ENCODE measurements around the gene PREX1. TPM values are rescaled to one million over a fixed set of nuclear protein-coding genes. Genes with fewer than 3 reads are reported as not detected.

The PREX1 gene
- polyA plus RNA-seq, 1 donor (not counting 4 experiments of a cell fraction or from before 2014, with no cell fraction given): 0.22 TPM

DNA sequence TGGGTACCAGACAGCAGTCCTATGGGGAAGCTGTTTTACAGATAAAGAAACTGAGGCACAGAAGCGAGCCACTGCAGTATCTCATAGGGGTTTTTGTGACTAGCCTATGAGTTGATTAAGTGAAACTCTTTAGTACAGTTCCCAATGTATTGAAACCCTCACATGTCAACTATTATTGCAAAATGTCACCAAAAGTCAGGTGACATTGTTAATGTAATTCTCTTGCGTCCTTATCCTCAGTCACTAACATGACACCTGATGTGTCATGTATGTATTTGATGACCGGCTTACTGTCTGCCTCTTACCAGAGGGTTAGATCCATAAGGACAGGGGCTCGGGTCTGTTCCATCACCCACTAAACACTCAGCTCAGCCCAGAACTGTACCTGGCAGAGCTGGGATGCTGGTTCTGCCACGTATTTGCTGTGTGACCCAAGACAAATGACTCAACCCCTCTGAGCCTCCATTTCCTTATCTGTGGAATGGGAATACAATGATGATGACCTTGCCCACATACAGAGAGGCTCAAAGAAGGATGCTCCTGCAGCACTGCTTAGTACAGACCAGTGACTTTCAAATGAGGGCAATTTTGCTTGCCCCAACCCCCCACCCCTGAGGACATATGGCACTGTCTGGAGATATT is 32.9 kb downstream of the PREX1 start:
- H3K27me3 ChIP-seq (ENCODE audit: control insufficient read depth, extremely low read depth, insufficient read depth, low read length): peaks cover 15% of the 10 kb centered on the region

DNA sequence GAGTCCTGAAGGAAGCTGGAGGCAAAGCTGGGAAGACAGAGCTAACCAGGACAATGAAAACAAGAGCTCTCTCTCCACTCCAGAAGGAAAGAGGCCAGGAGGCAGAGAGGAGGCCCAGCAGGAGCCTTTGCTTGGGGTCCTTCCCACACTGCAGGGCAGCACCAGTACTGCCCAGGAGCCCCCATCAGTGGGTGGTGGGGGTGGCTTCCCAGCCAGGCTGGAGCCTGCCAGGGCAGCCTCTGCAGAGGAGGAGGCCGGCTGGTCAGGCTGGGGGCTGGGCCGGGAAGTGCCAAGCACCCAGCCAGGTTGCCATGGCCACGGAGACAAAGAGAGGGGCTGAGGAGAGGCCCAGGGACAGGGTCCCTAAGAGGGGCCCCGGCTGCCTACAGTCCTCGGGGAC is 33.4 kb downstream of the PREX1 start:
- Histone ChIP-seq H3K27me3 (ENCODE audit: control insufficient read depth, extremely low read depth, insufficient read depth, low read length) (peaks cover 15% of the 10 kb centered on the region), H3K79me2 (ENCODE audit: control insufficient read depth, insufficient read depth, low read length) (no peaks in the 10 kb centered on the region), H4K20me1 (ENCODE audit: control insufficient read depth, extremely low read depth, insufficient read depth, low read length) (no peaks in the 10 kb centered on the region), H2AFZ (ENCODE audit: control insufficient read depth, low read length) (no peak overlapping the region), H3K9ac (ENCODE audit: control insufficient read depth, extremely low read depth, insufficient read depth, low read length) (no peak overlapping the region), H3K9me3 (ENCODE audit: control insufficient read depth, low read depth, low read length) (no peaks in the 10 kb centered on the region), H3K4me3 (ENCODE audit: control insufficient read depth in 2 of 3, extremely low read depth in 1 of 3, insufficient read depth in 2 of 3, low read depth in 1 of 3, low read length in 3 of 3) (no peak overlapping the region), H3K27ac (ENCODE audit: control insufficient read depth, insufficient read depth, low read length) (no peak overlapping the region), H3K4me1 (ENCODE audit: control insufficient read depth, extremely low read depth, insufficient read depth, low read length) (no peaks in the 10 kb centered on the region), H3K9me1 (ENCODE audit: control insufficient read depth, extremely low read depth, insufficient read depth, low read length) (no peaks in the 10 kb centered on the region), H3K36me3 (ENCODE audit: control insufficient read depth in 2 of 2, extremely low read depth in 1 of 2, insufficient read depth in 2 of 2, low read length in 2 of 2) (no peaks in the 10 kb centered on the region), H3K4me2 (ENCODE audit: control insufficient read depth, extremely low read depth, insufficient read depth, low read depth, low read length) (no peak overlapping the region)
- FAIRE-seq (no peak), DNase-seq (ENCODE audit: low read depth, low spot score) (no peak)
- dilution Hi-C loops (cut with MboI; ENCODE audit: extremely low pct_ligation_motif_present, low sequenced_read_pairs): no loop called here
- TF ChIP-seq, protein P1, sequence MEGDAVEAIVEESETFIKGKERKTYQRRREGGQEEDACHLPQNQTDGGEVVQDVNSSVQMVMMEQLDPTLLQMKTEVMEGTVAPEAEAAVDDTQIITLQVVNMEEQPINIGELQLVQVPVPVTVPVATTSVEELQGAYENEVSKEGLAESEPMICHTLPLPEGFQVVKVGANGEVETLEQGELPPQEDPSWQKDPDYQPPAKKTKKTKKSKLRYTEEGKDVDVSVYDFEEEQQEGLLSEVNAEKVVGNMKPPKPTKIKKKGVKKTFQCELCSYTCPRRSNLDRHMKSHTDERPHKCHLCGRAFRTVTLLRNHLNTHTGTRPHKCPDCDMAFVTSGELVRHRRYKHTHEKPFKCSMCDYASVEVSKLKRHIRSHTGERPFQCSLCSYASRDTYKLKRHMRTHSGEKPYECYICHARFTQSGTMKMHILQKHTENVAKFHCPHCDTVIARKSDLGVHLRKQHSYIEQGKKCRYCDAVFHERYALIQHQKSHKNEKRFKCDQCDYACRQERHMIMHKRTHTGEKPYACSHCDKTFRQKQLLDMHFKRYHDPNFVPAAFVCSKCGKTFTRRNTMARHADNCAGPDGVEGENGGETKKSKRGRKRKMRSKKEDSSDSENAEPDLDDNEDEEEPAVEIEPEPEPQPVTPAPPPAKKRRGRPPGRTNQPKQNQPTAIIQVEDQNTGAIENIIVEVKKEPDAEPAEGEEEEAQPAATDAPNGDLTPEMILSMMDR (optimal IDR thresholded peaks at IDR 0.05 in 1 of 3, IDR thresholded peaks at IDR 0.05 in 1 of 3, conservative IDR thresholded peaks at IDR 0.05 in 1 of 3; ENCODE audit: extremely low read depth in 1 of 3, insufficient read depth in 2 of 3, low read length in 3 of 3): no peak
- no peak for TF ChIP-seq EZH2 (IDR thresholded peaks at IDR 0.05; ENCODE audit: low read length)

More for the DNA sequence above, 32.9 kb downstream of the PREX1 start:
- no peak overlapping the region for H3K9ac ChIP-seq (ENCODE audit: control insufficient read depth, extremely low read depth, insufficient read depth, low read length)
- H3K4me1 ChIP-seq (ENCODE audit: control insufficient read depth, extremely low read depth, insufficient read depth, low read length): no peaks in the 10 kb centered on the region
- no peak for FAIRE-seq
- H3K79me2 ChIP-seq (ENCODE audit: control insufficient read depth, insufficient read depth, low read length): no peaks in the 10 kb centered on the region
- H4K20me1 ChIP-seq (ENCODE audit: control insufficient read depth, extremely low read depth, insufficient read depth, low read length): no peaks in the 10 kb centered on the region
- H3K9me3 ChIP-seq (ENCODE audit: control insufficient read depth, low read depth, low read length): no peaks in the 10 kb centered on the region
- dilution Hi-C loops (cut with MboI; ENCODE audit: extremely low pct_ligation_motif_present, low sequenced_read_pairs): no loop called here
- H3K9me1 ChIP-seq (ENCODE audit: control insufficient read depth, extremely low read depth, insufficient read depth, low read length): no peaks in the 10 kb centered on the region
- H3K27ac ChIP-seq (ENCODE audit: control insufficient read depth, insufficient read depth, low read length): no peak overlapping the region
- no peak overlapping the region for H3K4me3 ChIP-seq (ENCODE audit: control insufficient read depth in 2 of 3, extremely low read depth in 1 of 3, insufficient read depth in 2 of 3, low read depth in 1 of 3, low read length in 3 of 3)
- no peak for DNase-seq (ENCODE audit: low read depth, low spot score)
- no peaks in the 10 kb centered on the region for H3K36me3 ChIP-seq (ENCODE audit: control insufficient read depth in 2 of 2, extremely low read depth in 1 of 2, insufficient read depth in 2 of 2, low read length in 2 of 2)
- no peak overlapping the region for H3K4me2 ChIP-seq (ENCODE audit: control insufficient read depth, extremely low read depth, insufficient read depth, low read depth, low read length)
- no peak for TF ChIP-seq EZH2 (IDR thresholded peaks at IDR 0.05; ENCODE audit: low read length)
- TF ChIP-seq, protein P1 (optimal IDR thresholded peaks at IDR 0.05 in 1 of 3, IDR thresholded peaks at IDR 0.05 in 1 of 3, conservative IDR thresholded peaks at IDR 0.05 in 1 of 3; ENCODE audit: extremely low read depth in 1 of 3, insufficient read depth in 2 of 3, low read length in 3 of 3): no peak
- H2AFZ ChIP-seq (ENCODE audit: control insufficient read depth, low read length): no peak overlapping the region
